HG03280 (cell line): ENCODE measurements around the gene DLGAP1.
A peak's percentile ranks its signal among the peaks of the same experiment; 100 is the strongest.
"Not testable (repeated sequence)": the region's sequence is repeated elsewhere in the genome, so short reads cannot be mapped to it uniquely, and the experiment has no call there.

Experiments used
- ATAC-seq: cut with Tn5 transposase; IDR thresholded peaks from one replicate; pipeline ENCODE4 v1.9.1; 2021; ENCODE audit warnings: mild to moderate bottlenecking, moderate library complexity; ENCODE audit not compliant: unreplicated experiment

Gene DLGAP1

DNA sequence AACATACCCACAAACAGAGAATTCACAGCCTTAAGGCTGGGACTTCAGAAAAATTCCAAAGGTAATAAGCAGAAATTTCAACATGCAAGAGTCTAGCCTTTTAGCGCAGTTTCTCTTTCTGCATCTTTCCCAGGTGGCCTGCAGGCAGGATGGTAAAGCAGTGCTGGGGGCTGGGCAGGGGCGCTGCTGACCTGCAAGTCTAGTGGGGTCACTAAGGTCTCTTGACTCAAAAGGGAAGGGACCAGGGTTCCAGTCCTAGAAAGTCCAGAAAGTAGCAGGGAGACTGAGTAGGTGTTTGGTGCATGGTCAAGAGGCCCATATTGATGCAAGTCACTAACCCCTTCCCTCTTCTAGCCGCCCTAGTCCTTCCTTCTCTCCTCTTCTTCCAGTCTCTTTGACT lies 835.9 kb downstream of the DLGAP1 start:
- no peak for ATAC-seq

- ATAC-seq = no peak
These were observed 838.4 kb downstream of the DLGAP1 start for GRCh38 chr18:3616744-3617143.

DNA sequence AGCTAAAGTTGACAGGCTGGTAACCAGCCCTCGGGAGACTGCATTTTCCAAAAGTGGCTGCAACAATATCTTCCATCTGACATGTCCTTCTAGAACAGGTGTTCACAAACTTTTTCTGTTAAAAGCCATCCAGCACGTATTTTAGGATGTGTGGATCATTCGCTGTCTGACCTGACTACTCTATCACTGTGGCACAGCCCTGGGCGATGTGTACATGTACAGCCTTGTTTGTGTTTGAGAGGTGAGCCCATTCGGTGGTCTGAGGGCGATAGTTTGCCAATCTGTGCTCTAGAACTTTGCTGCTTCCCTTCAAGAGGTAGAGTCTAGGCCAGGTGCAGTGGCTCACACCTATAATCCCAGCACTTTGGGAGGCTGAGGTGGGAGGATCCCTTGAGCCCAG lies 839.0 kb downstream of the DLGAP1 start:
- no peak for ATAC-seq

GRCh38 chr18:3615374-3615985 lies 839.6 kb downstream of the DLGAP1 start:
- no peak for ATAC-seq

- no peak for ATAC-seq
These were observed 842.8 kb downstream of the DLGAP1 start for GRCh38 chr18:3612315-3612714.

- no peak for ATAC-seq
These were observed 843.6 kb downstream of the DLGAP1 start for GRCh38 chr18:3611313-3612090.

- no peak for ATAC-seq
These were observed 844.3 kb downstream of the DLGAP1 start for GRCh38 chr18:3610813-3611212.

GRCh38 chr18:3610188-3610708 lies 844.9 kb downstream of the DLGAP1 start:
- ATAC-seq = no peak

DNA sequence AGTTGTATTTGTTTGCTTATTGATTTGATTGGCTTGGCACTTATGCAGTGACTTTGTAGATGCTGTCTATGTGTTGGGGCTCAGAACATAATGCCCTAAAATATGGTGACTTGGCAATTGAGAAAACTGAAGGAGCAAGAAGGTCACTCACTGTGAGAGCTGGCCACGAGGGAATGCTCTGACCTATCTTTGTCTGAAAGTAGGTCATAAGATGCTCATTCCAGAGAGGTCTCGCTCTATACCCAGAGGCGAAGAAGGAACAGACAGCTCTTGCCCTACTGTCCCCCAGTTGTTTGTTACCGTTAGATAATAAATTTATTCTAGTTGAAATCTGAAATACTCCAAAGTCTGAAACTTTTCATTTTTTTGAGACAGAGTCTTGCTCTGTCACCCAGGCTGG lies 846.6 kb downstream of the DLGAP1 start:
- no peak for ATAC-seq

- not testable (repeated sequence) for ATAC-seq
These were observed 847.0 kb downstream of the DLGAP1 start for GRCh38 chr18:3608099-3608453.

DNA sequence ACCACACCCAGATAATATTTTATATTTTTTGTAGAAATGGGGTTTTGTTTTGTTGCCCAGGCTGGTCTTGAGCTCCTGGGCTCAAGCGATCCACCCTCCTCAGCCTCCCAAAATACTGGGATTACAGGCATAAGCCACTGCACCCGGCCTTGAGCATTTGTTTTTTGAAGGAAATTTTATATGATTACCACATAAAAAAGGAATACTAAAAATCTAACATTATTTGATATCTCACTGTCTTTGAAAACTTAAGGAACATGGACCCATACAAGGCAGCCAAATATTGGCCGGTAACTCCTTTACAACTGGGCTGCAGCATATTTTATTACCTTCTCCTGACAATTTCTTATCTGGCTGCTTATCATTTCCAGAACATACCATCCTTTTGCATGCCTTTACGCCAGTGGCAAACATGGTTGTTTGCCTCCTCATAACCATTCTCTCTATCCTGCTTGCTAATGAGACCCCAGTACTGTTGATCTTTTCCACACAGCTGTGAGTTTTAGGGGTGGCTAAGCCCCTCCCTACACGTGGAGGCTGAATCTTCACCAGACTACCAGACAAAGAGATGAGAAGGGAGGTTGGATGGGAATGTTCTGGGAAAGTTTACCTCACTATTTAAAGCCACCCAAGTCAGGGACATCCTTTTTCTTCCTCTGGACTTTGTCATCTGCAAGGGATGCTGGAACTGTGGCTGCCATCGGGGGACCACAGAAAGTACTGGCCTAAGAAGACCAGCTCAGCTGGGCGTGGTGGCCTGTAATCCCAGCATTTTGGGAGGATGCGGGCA lies 847.6 kb downstream of the DLGAP1 start:
- no peak for ATAC-seq

- not testable (repeated sequence) for ATAC-seq
These were observed 848.2 kb downstream of the DLGAP1 start for GRCh38 chr18:3606863-3607262.

GRCh38 chr18:3605954-3606443 lies 849.1 kb downstream of the DLGAP1 start:
- no peak for ATAC-seq

DNA sequence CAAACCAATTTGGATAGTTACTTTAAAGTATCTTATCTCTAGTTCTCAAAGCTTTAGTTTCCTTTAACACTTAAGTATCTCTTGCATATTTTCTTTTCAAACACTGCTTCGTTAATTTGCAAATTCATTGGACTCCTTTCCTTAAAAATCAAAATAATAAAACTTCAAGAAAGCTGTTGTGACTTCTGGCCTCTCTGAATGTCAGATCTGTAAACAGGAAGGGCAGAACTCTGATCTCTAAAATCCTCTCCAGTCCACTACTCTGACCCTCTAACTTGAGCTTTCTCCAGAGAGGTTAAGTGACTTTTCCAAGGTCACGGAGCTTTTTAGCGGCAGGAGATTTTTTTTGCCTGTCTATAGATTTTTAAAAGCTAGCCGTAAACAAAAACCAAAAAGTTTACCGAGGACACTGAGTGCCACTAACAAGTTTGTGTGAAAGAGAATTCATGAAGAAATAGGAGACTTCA lies 849.6 kb downstream of the DLGAP1 start:
- no peak for ATAC-seq

GRCh38 chr18:3604498-3605408 lies 850.4 kb downstream of the DLGAP1 start:
- peak; percentile 92 for ATAC-seq

GRCh38 chr18:3604235-3604497 lies 850.9 kb downstream of the DLGAP1 start:
- ATAC-seq = no peak

- ATAC-seq = no peak
These were observed 851.5 kb downstream of the DLGAP1 start for GRCh38 chr18:3603421-3604234.

DNA sequence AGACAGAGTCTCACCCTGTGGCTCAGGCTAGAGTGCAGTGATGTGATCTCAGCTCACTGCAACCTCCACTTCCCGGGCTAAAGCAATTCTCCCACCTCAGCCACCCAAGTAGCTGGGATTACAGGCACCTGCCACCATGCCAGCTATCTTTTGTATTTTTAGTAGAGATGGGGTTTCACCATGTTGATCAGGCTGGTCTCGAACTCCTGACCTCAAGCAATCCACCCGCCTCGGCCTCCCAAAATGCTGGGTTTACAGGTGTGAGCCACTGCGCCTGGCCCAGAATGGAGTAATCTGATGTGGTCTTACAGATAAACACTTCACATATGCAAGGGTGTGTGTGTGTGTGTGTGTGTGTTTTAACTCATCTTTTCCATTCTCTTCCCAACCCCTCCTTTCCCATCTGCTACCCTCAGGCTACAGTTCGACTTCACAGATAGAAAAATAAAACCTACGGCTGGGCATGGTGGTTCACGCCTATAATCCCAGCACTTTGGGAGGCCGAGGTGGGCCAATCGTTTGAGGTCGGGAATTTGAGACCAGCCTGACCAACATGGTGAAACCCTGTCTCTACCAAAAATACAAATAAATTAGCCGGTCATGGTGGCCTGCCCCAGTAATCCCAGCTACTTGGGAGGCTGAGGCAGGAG lies 853.9 kb downstream of the DLGAP1 start:
- not testable (repeated sequence) for ATAC-seq

DNA sequence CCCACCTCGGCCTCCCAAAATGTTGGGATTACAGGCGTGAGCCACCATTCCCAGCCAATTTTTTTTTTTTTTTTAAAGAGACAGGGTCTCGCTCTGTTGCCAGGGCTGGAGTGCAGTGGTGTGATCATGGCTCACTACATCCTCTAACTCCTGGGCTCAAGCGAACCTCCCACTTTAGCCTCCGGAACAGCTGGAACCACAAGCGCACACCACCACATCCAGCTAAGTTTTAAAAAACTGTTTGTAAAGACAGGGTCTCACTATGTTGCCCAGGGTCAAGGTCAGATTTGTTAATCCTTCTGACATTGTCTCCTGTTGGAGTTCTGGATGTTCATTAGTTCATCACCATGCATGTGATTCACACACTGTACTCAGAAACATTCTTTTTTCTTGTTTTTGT lies 855.2 kb downstream of the DLGAP1 start:
- ATAC-seq = no peak
